GM19351 (cell line): ENCODE measurements around the gene KCNMB2.

Experiments used
- ATAC-seq: cut with Tn5 transposase; IDR thresholded peaks from one replicate; pipeline ENCODE4 v1.9.1; 2021; ENCODE audit warnings: mild to moderate bottlenecking, moderate library complexity; ENCODE audit not compliant: unreplicated experiment

The KCNMB2 gene

GRCh38 chr3:178802259-178802658 lies 266.0 kb downstream of the KCNMB2 start:
- no peak for ATAC-seq

DNA sequence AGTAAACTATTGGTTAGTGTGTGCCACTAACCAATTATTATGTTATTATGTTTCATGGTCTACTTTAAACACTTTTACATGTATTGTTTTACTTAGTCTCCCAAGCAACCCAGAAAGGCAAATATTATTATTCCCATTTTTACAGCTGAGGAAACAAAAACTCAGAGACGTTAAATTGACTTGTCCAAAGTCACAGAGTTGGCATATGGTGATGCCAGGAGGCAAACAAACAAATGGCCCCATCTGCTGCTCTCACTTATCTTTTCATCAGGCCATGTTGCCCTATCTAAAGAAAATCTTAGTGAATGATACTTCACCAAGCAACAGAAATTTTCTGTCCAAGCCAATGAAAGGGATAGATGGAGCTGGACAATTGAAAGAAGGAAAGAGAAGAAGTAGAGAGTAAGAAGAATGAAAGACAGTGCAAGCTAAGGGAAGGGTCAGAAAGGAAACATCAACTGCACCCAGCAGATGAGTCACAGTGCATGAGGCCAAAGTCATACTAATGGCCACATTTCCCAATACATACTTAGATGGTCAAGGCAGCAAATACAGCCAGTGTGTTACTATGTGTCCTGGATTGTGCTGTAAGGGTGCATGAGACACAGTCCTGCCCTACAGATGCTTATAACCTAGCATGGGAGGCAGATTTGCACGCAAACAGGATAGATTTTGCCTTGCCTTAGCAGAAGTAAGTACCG lies 266.9 kb downstream of the KCNMB2 start:
- ATAC-seq: no peak

DNA sequence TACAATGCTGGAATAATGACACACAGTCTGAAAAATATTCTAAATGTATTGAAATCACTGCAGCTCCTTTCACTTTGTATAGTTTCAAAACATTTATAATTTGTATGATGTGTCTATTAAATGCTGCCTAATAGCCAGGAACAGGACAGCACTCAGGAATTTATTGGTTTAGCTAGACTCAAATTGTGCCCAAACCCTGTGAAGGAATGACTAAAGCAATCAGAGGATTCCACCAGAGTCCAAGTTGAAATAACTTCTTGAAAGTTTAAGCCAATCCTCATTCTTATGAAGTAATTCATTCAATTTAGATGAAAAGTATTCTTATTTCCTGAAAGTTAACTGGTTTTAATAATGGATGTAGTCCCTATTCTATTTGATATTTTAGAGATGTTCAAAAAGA lies 268.4 kb downstream of the KCNMB2 start:
- no peak for ATAC-seq

DNA sequence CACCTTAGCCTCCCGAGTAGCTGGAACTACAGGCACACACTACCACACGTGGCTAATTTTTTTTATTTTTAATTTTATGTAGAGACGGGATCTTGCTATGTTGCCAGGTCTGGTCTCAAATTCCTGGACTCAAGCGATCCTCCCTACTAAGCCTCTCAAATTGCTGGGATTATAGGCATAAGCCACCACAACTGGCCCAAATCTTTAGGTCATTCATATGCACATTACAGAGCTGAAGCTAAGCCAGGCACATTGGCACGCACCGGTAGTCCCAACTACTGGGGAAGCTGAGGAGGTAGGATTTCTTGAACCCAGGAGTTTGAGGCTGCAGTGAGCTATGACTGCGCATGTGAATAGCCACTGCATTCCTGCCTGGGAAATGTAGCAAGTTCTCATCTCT lies 269.5 kb downstream of the KCNMB2 start:
- ATAC-seq: no peak

DNA sequence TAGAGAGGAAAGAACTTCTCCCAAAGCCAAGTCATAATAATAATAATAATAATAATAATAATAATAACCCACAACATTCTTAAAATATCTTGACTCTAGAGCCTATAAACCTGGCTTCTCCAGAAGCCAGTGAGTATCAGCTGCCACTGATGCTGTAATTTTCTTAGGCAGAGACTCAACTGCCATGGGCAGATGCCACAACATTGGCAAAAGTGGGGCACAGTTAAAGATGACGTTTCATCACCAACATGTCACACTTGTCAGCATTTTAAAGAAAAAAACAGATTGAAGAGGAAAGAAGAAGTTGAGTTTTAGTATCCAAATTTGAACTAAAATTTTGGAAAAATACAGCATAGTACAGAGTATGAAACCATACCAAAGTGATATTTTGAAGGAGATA lies 270.4 kb downstream of the KCNMB2 start:
- no peak for ATAC-seq

- no peak for ATAC-seq
Measured at GRCh38 chr3:178807694-178808093, 271.5 kb downstream of the KCNMB2 start.

- no peak for ATAC-seq
Measured at GRCh38 chr3:178808748-178809147, 272.5 kb downstream of the KCNMB2 start.

GRCh38 chr3:178810181-178810580 lies 273.9 kb downstream of the KCNMB2 start:
- ATAC-seq: no peak

GRCh38 chr3:178822722-178823121 lies 286.5 kb downstream of the KCNMB2 start:
- ATAC-seq: no peak

- no peak for ATAC-seq
Measured at GRCh38 chr3:178823150-178823549, 286.9 kb downstream of the KCNMB2 start.

DNA sequence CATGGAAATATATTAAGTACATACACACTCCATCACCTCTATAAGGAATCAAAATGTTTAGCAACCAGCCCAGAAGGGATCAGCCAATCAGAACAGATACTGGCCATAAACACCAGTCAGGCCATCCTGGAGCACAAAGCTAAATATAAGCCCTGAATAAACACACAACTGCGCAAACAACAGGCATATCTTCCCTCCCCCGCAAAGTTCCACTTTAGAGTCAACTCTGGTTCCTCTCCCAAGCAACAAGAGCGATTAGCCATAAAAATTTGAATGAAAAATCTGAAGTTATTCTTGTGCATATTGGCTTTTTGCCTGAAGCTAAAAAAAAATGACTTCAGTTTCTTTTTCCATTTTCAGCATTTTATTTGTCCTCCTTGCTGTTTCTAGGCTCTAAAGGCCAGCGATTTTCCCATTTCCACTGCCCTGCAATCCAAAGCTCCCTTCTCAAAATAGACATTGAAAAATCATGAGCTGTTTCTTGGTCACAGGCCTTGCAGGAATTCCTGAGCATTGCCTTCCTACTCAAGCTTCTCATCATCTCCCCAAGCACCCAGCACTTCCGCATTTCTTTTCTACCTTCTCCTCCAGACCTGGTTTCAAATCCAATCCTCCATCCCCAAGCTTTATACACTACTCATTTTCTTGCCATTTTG lies 287.5 kb downstream of the KCNMB2 start:
- no peak for ATAC-seq

GRCh38 chr3:178826435-178827123 lies 290.3 kb downstream of the KCNMB2 start:
- ATAC-seq: peak; percentile 78

DNA sequence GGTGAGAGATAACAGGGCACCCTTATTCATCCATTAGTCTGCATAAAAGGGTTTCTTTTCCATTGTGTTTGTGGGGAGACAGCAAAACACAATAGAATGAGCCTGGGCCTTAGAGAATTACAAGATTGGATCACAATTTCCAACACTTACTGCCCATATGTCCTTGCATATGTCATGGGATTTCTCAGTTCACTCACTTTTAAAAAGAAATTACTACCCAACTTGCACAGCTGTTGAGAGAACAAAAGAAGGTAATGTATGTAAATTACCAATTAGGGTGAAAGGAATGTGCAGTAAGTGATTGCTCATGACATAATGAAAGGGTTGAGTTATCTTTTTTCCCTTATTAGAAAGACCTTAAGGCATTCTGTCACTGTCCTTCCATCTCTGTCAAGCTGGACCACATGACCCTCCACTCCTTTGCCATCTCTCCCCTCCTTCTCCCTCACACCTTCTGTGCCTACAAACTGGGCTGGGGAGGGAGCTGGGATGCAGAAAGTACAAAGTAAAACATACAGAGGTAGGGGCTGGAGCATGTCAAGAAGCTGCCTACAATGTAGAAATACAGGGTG lies 291.1 kb downstream of the KCNMB2 start:
- ATAC-seq: no peak

DNA sequence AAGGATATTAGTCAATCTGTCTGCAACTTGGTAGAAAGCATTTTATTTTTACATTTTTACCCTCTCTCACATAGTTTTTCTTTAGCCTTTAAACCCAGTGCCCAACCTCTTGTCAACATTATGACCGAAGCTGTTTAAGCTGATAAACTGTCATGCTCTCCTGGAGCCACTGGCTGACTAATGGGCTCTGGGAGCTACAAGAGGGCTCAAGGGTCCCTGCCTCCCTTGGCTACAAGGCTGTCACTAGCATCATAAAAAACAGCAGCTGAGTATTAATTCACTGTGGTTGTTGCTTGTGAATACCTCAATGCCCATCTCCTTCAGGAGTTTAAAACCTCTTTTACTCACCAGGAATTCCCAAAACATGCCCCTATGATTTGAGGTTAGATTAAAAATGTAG lies 297.5 kb downstream of the KCNMB2 start:
- no peak for ATAC-seq

DNA sequence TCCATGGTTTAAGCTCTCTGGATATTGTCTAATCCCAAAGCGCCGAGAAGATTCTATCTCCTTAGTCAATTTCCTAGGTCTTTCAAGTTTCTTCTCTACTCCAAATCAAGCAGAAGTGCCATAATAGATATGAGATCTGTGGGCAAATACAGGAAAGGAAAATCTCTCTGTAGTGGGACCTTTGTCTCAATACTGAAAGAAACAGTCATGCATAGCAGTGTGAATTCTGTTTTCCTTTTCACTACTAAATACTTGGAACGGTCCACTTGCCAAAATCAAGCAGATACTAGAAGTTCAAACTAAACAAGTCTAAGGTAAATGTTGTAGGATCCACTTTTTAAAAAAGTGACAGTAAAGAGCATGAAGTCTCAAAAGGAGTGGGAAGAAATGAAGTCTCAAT lies 298.8 kb downstream of the KCNMB2 start:
- peak; percentile 44 for ATAC-seq

DNA sequence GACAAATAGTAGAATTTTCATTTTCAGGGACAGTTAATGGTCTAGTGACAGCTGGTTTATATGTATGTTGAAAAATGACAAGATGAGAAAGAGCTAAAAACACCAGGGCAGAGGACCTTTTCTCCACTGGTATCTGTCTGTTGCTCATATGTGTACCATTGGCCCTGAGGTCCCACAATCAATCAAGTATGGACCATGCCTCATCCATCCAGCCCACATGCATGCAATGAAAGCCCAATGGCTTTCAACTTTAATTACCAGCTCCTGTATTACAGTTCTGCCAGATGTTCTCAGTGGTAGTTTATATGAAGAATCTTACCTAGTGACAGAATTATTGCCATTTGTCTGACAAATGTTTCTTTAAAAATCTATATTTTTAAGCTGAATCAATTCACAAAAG lies 301.3 kb downstream of the KCNMB2 start:
- ATAC-seq: no peak

DNA sequence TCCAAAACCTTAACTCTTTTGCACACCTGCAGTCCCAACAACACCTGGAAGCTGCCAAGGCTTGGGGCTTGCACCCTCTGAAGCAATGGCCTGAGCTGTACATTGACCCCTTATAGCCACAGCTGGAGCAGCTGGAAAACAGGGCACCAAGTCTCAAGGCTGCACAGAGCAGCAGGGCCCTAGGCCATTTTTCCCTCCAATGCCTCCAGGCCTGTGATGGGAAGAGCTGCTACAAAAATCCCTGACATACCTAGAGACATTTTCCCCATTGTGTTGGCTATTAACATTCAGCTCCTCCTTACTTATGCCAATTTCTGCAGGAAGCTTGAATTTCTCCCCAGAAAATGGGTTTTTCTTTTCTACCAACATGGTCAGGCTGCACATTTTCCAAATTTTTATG lies 304.4 kb downstream of the KCNMB2 start:
- ATAC-seq: no peak

- ATAC-seq: no peak
Measured at GRCh38 chr3:178841011-178841410, 304.8 kb downstream of the KCNMB2 start.

DNA sequence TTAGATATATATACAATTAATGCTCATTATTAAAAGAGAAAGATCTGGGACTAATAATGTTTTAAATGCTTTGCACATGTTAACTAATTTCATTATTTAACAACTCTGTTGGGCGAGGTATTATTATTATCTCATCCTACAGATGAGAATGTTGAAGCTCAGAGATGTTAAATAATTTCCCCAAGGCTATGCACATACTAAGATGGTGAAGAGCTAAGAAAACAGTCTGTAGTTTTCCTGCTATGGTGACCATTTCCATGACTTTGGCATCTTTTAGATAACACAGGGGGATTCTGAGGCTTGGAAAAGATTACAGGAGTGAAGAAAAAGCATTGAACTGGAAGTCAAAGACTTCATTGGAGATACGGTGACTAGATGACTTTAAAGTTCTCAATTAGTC lies 308.7 kb downstream of the KCNMB2 start:
- ATAC-seq: no peak

DNA sequence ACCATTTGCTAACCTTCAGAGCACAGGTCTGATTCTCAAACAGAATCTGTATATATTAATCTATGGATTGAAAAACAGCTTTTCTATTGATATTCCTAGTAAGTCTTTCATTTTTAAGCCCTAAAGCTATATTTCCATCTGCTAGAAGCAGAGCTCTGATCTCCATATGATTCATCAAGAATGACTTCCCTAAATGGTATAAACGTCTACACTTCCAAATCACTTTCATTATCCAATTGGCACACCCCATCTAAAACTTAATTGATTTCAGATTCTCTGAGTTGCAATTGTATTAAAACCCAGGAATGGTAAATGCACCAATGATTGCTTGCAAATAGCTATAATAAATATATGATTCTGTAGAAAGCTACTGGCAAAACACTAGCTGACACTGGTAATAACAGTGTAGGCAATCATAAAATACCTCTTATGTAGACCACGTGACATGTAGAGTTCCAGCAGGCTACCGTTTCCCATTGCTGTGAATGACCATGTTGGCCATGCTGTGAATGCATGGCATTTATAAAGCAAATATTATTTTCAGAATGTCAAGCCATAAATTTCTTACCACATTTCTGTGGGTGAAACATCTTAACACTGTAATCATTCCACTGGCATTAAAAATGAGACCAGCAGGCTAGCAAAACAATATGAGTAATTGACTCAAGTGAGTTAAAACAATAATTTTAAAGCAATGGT lies 309.3 kb downstream of the KCNMB2 start:
- ATAC-seq: no peak

DNA sequence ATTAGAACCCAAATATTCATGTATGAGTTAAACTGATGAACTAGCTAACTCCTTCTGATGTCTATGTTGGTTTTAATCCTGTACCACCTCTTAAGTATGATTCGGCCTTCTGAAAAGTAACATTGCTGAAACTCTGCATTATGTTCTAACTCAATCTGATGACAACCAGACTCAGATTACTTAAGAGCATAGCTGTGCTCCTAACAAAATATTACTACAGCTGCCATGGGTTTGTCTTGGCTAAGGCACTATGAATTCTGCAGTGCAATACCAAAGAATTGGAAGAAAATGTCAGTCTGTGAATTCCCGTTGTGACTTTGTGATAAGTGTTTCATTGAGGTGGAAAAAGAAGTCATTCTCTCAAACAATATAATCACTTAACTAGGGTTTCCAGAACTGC lies 311.0 kb downstream of the KCNMB2 start:
- no peak for ATAC-seq
